Renal cortex interstitium (tissue), 11 donors: ENCODE data around the gene SNX25. TPM values are rescaled to one million over a fixed set of nuclear protein-coding genes. Genes with fewer than 3 reads are reported as not detected.
"Not testable (repeated sequence)": the region's sequence is repeated elsewhere in the genome, so short reads cannot be mapped to it uniquely, and the experiment has no call there.

Experiments used
- DNase-seq, 11 donors: peaks; one replicate each; pipeline ENCODE4 v3.0.0-alpha.2; 2013; ENCODE audit warnings: low read depth in 9 of 11, low spot score in 4 of 11; ENCODE audit errors: extremely low read depth in 1 of 11
- polyA plus RNA-seq, 3 donors: library from polyadenylated mRNA; unstranded; fragments of 120-200 nt; gene quantifications; one replicate each; pipeline ENCODE4 v1.2.1, GENCODE V29; 2013; ENCODE audit not compliant: insufficient read length in 3 of 3

The SNX25 gene
- polyA plus RNA-seq, 3 donors = 21.6 to 27.0 (median 25.6) TPM

GRCh38 chr4:185221491-185221890, 12.1 kb downstream of the SNX25 start:
- no peak for DNase-seq

DNA sequence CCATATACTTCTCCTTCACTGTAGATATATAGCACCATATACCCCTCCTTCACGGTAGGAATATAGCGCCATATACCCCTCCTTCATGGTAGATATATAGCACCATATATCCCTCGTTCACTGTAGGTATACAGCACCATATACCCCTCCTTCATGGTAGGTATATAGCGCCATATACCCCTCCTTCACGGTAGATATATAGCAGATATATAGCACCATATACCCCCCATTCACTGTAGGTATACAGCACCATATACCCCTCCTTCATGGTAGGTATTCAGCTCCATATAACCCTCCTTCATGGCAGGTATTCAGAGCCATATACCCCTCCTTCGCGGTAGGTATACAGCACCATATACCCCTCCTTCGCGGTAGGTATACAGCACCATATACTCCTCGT, 12.5 kb downstream of the SNX25 start:
- no peak for DNase-seq

DNA sequence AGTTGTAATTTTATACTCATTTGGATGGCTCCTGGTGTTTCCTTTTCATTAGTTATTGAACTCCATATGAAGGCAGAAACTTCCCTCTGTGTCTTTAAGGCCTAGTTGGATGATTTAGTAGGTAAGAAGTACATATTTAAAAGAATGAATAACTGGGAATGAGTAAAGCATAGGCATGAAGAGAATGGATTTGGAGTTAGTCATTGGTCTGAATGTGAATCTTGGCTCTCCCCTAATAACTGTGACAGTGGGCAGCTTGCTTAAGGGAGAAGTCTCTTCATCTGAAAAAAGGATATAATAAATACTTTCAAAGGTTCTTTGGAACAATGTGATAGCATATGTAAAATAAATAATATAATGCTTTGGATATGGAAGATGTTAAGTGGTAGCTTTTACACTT, 13.2 kb downstream of the SNX25 start:
- no peak for DNase-seq

DNA sequence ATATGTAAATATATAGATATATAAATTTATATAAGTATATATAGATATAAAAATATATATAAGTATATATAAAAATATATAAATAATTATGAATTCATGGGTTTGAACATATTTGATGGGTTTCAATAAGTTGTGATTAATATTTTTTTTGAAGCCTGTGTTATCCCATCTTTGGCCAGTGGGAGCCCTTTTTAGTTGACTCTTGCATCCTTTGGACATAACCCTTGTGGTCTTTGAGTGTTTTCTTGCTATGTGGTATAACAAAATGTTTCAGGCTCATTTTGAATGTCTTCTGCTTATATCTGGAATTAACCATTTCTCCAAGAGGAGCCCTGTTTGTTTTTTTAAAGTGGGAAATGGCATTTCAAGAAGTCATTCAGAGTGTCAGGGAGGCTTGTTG, 15.2 kb downstream of the SNX25 start:
- DNase-seq = no peak

- no peak for DNase-seq
Observed at GRCh38 chr4:185225940-185226339, 16.5 kb downstream of the SNX25 start.

DNA sequence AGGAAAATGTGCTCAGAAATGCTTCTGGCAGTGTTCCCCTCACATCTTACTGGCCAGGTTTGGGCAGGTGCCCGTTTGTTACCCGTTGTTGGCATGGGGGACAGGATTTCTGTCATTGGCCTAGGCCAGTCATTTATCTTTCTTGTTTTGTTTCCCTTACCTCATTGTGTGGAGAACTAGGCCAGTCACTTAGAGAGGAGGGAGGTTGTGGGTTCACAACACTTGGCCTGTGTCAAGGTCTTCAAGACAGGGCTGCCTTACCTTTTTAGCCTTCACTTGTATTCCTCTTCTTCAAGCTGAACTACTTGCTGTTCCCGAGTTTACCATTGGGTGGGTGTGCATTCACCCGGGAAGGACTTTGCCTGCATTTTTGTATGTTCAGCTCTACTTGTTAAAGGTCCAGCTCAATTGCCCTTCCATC, 17.7 kb downstream of the SNX25 start:
- no peak for DNase-seq

DNA sequence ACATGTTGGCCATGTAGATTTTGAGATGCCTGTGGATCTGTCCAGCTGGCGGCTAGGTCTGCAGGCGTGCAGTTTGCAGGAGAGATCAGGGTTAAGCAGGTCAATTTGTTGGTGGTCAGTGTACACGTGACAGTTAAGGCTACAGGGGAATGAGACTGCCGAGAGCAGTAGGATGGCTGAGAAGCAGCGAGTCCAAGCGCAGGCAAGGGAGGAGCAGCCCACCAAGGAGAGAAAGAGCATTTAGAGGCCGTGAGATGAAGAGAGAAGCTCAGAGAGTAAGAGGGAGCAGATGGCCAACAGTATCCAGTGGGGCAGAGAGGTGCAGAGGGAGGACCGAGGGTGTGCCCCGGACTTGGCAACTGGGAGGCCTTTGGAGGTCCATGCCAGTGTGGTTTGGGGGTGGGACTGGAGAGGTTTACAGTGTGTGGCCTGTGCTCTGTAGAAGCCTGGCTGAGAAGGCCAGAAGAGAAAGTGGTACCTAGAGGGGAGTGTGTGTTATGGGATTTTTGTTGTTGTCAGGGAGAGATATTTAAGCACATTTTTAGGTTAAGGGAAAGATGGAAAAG, 18.4 kb downstream of the SNX25 start:
- DNase-seq = no peak

DNA sequence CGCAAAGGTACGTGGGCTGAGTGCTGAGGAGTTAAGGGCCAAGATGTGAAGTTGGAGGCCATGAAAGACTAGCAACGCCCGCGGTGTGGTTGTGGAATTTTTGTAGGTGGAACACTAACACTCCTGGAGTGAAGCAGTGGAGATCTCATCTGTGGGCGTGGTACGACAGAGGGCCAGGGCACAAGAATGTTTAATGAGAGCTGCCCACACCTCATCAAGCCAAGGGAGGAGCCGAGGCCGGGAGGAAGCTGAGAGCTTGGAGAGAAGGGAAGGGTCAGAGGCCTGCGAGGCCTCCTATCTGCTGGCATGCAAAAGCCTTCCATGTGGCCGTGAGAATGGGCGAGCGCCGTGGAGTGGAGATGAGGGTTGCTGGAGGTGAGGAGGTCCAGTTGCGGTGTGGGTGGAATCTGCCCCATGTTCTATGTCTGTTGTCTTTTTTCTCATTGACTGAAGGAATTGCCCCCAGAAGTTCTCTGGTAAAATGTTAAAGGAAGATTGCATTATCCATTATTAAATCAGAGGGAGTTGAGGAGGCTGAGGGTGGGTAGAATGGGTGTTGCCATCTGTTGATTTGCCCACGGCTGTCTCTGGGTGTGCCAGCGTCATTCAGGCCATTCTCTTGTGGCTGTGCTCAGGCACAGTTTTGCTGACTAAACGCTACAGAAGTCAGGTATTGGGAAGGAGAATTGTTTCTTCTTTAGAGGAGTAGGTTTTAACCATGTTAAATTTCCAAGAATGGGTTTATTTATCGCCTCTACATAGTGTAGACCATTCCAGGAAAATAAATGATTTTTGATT, 19.8 kb downstream of the SNX25 start:
- no peak for DNase-seq

DNA sequence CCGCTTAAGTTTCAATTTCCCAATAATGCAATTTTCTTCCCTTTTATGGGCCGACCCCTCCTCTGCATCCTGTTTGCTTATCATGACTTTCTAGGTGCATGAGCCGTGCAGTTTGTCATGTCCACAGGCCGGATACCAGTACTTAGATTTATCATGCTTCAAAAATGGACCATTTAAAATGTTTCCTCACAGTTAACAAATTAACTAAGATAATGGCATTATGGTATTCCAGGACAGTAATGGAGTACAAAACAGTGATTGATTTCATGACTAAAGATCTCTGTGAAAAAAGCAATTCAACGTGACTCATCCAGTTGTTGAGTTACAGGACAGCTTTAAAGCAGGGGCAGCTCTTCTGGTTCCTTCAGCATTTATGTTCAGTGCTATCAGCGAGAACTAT, 23.0 kb downstream of the SNX25 start:
- no peak for DNase-seq

DNA sequence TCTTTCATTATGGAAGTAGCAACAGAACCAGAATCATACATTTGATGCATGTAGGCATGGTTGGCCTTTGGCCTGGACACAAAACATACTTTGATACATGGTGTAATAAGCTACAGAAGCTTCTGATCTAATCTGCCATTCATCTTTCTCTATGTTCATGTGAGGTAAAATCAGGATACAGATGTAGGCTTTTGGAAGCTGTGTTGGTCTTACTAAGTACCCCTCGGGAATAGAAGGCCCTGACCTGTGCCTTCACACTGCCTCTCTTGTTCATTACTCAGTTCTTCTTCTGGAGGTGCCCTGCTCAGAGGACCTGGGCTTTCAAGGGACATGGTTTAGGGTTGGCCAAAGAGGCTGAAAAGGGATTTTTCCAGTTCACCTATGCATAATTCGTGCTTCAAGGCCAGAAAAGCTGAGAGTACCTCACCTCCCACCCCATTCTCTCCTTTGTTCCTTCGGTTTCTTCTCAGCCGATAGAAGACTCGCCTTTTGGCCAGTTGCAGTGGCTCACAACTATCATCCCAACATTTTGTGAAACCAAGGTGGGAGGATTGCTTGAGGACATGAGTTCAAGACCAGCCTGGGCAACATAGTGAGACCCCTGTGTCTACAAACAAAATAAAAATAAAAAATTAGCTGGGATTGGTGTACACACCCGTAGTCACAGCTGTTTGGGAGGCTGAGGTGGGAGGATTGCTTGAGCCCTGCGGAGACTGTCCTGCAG, 25.9 kb downstream of the SNX25 start:
- DNase-seq = no peak

DNA sequence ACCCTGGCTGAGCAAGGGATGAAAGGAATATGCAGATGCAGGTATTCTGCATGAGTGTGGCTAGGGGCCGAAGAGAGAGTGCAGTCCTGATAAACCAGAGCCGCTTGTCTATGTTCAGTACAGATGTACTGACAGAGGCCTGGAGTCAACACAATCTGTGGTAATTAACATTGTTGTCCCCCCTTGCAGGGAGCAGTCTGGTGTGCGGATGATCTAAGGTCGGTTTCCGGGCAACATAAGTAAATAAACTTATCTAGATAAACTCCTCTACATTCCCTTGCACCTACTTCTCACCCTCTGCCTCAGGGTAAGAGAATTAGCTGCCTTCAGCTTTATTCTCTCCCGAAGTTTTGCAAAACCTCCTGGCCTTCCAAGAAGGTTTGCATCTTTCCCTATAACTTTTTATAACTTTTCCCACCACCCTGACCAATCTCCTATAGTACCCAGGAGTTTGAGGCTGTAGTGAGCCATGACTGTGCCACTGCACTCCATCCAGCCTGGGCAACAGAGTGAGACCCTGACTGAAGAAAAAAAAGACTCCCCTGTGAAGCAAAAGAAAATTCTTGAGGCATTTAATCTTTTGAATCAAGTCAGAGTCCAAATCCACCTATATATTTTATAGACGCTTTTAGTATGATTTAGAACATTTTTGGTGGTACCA, 26.6 kb downstream of the SNX25 start:
- peak in 1 of 11 donors; percentile 39 for DNase-seq

GRCh38 chr4:185237175-185237574, 27.8 kb downstream of the SNX25 start:
- peak in 1 of 11 donors; percentile 43 for DNase-seq

DNA sequence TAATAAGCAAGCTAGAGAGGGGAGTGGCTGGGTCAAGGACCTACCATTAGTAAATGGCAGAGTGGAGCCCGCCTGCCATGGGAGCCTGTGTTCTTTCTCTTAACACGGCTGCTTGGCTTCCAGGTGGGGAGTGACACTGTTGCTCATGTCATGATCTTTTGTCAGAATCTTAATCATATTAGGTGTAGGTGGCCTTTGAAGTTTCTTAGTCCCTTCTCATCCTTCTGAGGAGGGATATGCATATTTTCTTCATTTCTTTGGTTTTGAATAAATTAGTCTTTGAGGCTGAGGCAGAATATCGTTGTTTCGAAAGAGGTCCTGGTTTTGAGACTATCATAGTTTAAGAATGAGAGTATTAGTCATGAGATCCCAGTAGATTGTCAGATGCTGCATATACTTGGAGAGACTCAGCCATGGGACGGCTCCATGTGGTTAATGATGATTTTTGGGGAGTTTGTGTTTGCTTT, 28.9 kb downstream of the SNX25 start:
- DNase-seq = no peak

GRCh38 chr4:185238750-185239149, 29.4 kb downstream of the SNX25 start:
- DNase-seq = no peak

DNA sequence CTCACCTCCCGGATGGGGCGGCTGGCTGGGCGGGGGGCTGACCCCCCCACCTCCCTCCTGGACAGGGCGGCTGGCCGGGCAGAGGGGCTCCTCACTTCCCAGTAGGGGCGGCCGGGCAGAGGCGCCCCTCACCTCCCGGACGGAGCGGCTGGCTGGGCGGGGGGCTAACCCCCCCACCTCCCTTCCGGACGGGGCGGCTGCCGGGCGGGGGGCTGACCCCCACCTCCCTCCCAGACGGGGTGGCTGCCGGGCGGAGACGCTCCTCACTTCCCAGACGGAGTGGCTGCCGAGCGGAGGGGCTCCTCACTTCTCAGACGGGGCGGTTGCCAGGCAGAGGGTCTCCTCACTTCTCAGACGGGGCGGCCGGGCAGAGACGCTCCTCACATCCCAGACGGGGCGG, 31.1 kb downstream of the SNX25 start:
- DNase-seq = not testable (repeated sequence)

GRCh38 chr4:185242749-185243533, 33.5 kb downstream of the SNX25 start:
- no peak for DNase-seq

DNA sequence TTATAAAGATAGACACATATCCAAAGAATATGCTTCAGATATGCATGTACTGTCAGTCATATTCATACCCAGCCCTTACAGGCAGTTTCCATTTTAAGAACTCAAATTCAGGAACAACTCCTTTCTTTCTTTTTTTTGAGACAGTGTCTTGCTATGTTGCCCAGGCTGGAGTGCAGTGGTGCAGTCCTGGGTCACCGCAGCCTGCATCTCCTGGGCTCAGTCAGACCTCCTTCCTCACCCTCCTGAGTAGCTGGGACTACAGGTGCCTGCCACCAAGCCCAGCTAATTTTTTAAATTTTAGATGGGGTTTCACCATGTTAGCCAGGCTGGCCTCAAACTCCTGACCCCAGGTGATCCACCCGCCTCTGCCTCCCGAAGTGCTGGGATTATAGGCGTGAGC, 34.5 kb downstream of the SNX25 start:
- no peak for DNase-seq

GRCh38 chr4:185244763-185245162, 35.4 kb downstream of the SNX25 start:
- DNase-seq = no peak

GRCh38 chr4:185246453-185246852, 37.1 kb downstream of the SNX25 start:
- DNase-seq = no peak
